PFSK-1 (cell line): Measurements from ENCODE around the gene SPTLC2.

Experiments
- FOXP2 ChIP-seq: optimal IDR thresholded peaks from 2 replicates; pipeline ENCODE3; 2011; ENCODE audit warnings: borderline replicate concordance, control low read depth, inconsistent platforms; ENCODE audit not compliant: insufficient read depth; ENCODE audit errors: extremely low read length, extremely low read depth
- POLR2AphosphoS5 ChIP-seq: IDR thresholded peaks from 2 replicates; pipeline ENCODE4 v1.6.1; 2012; ENCODE audit warnings: low read depth, mild to moderate bottlenecking, control low read depth, low read length, moderate library complexity
- SIN3A ChIP-seq: IDR thresholded peaks from 2 replicates; pipeline ENCODE4 v1.6.1; 2012; ENCODE audit warnings: mild to moderate bottlenecking, low read length, moderate library complexity, borderline replicate concordance; ENCODE audit not compliant: insufficient read depth
- TAF1 ChIP-seq: IDR thresholded peaks from 2 replicates; pipeline ENCODE4 v1.6.1; 2012; ENCODE audit warnings: low read length, control low read depth, borderline replicate concordance; ENCODE audit not compliant: insufficient read depth
- TF ChIP-seq, protein P1 (sequence below), 2 experiments: IDR thresholded peaks; 2 replicates each; pipeline versions ENCODE4 v1.6.1 to v1.8.0; 2011 to 2012; ENCODE audit warnings: low read depth in 2 of 2, low read length in 2 of 2, control low read depth in 1 of 2, inconsistent platforms in 1 of 2, mild to moderate bottlenecking in 1 of 2, moderate library complexity in 1 of 2; ENCODE audit not compliant: insufficient read depth in 1 of 2

DNA sequence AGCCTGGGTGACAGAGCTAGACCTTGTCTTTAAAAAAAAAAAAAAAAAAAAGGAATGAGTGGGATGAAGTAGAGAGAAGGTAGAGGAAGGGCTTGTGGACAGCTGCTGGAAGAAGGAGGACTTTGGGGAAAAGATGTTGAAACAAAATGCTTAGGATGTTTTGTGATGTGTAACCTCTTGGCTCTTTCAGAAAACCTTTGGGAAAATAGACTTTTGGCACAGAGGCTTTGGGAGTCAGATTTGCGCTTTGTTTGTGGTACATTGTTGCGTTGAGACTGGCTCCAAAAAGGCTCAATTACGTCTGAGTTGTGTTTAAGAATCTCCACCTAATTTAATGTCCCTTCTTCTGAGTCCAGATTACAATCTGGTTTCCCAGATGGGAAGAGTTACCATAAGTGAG is 32.9 kb upstream of the SPTLC2 start:
- no peak for TF ChIP-seq POLR2AphosphoS5
- TF ChIP-seq TAF1, result no peak
- TF ChIP-seq, protein P1, sequence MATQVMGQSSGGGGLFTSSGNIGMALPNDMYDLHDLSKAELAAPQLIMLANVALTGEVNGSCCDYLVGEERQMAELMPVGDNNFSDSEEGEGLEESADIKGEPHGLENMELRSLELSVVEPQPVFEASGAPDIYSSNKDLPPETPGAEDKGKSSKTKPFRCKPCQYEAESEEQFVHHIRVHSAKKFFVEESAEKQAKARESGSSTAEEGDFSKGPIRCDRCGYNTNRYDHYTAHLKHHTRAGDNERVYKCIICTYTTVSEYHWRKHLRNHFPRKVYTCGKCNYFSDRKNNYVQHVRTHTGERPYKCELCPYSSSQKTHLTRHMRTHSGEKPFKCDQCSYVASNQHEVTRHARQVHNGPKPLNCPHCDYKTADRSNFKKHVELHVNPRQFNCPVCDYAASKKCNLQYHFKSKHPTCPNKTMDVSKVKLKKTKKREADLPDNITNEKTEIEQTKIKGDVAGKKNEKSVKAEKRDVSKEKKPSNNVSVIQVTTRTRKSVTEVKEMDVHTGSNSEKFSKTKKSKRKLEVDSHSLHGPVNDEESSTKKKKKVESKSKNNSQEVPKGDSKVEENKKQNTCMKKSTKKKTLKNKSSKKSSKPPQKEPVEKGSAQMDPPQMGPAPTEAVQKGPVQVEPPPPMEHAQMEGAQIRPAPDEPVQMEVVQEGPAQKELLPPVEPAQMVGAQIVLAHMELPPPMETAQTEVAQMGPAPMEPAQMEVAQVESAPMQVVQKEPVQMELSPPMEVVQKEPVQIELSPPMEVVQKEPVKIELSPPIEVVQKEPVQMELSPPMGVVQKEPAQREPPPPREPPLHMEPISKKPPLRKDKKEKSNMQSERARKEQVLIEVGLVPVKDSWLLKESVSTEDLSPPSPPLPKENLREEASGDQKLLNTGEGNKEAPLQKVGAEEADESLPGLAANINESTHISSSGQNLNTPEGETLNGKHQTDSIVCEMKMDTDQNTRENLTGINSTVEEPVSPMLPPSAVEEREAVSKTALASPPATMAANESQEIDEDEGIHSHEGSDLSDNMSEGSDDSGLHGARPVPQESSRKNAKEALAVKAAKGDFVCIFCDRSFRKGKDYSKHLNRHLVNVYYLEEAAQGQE (IDR thresholded peaks at IDR 0.05; ENCODE audit: insufficient read depth in 1 of 2, low read depth in 2 of 2, low read length in 2 of 2), result no peak
- TF ChIP-seq SIN3A, result no peak
- TF ChIP-seq FOXP2, result no peak
